ENCODE data around the gene UNC79.

Gene UNC79

GRCh38 chr14:93701562-93701961 is 270.8 kb downstream of the UNC79 start:
- no peak for DNase-seq (ENCODE audit: extremely low spot score, insufficient read length, low read depth)
- FAIRE-seq, result no peak

DNA sequence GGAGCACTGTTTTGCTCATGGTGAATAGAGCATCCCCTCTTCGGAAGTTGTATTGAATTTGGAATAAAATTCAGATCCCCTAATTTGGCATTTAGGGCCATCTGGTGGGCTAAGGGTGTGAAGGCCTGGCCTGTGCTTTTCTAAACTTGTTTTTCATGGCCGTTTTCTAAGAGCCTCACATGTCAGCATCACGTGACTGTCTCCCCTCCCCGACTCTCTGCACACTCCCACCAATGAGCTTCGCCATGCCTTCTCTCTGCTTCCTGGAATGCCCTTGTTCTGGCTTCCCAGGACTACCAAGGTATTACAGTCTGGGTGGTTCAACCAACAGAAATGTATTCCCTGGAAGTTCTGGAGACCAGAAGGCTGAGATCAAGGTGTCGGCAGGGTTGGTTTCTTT is 272.2 kb downstream of the UNC79 start:
- DNase-seq (ENCODE audit: extremely low spot score, insufficient read length, low read depth), result no peak
- no peak for FAIRE-seq

- FAIRE-seq (no peak), DNase-seq (ENCODE audit: extremely low spot score, insufficient read length, low read depth) (no peak)
Measured at GRCh38 chr14:93703941-93704340, 273.2 kb downstream of the UNC79 start.

GRCh38 chr14:93705513-93706156 is 274.9 kb downstream of the UNC79 start:
- FAIRE-seq (no peak), DNase-seq (ENCODE audit: extremely low spot score, insufficient read length, low read depth) (no peak)

DNA sequence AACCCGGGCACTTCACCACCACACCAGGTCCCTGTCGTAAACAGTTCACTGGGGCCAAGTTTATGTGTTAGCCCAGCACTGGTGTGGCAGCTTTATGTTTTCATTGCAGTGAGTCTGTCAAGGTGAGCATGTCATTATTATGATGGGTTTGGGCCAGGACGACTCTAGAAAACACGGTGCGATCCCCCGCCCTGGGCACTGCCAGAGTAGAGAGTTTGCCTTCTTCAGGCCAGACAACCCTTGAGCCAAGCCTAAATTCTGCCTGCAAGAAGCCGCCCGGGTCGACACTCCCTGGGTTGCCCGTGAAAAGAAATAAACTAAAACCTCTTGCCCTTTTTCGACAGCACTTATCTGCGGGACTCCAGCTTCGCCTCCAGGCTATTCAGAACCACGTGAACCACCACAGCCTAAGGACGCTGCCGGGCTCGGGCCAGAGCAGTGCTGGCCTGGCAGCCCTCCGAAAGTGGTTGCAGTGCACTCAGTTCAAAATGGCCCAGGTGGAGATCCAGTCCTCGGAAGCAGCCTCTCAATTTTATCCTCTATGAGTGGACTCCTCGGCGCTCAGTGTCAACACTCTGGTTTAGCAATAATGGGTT is 275.7 kb downstream of the UNC79 start:
- no peak for FAIRE-seq
- DNase-seq (ENCODE audit: extremely low spot score, insufficient read length, low read depth), result no peak

DNA sequence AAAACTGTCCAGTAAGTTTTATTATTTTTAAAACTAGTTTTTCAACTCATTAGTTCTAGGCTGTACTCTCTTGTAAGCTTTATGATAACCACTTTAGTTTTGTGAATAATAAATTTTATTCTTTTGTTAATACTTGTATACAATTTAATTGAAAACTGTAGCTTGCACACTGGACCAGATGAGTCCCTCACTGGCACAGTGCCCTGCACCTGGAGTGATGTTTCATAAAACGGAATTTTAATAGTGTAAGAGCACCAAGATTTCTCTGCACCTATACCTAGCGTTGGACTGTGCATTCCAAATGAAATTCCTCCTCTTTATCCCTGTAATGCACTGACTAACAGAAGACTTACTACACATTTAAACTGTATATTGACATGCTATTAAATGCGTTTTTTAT is 276.7 kb downstream of the UNC79 start:
- no peak for DNase-seq (ENCODE audit: extremely low spot score, insufficient read length, low read depth)
- FAIRE-seq, result no peak

GRCh38 chr14:93708311-93708734 is 277.6 kb downstream of the UNC79 start:
- FAIRE-seq (no peak), DNase-seq (ENCODE audit: extremely low spot score, insufficient read length, low read depth) (no peak)

DNA sequence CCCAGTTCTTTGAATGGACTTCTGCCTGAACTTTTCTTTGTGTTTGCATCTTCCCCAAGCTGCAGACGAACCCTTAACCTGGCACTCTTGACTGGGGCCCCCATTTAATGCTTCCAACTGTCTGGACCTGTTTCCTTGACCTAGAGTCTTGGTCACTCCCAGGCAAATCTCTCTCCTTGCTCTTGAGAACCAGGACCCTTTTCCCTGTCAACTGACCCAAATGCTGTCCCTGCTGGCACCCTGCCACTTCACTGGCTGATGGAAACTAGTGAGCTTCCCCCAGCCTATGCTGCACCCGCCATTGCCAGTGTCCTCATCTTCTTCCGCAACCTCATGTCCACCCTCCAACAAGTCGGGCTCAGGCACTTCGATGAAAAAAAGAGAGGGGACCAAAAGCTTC is 278.1 kb downstream of the UNC79 start:
- no peak for FAIRE-seq
- DNase-seq (ENCODE audit: extremely low spot score, insufficient read length, low read depth), result no peak

DNA sequence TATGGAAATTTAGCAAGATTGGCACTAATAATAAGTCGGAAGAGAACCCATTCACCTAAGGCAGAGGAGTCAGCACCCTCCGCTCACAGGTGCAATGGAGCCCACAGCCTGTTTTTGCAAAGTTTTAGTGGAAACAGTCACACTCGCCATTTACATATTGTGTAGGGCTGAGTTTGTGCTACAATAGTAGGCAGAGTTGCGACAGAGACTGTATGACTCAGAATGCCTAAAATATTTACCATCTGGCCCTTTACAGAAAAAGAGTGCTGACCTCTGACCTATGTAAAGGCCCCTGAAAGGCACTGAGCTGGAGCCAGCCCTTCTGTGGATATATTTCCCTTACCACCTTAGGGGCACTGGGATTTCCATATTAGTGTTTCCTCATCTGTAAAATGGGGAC is 278.5 kb downstream of the UNC79 start:
- DNase-seq (ENCODE audit: extremely low spot score, insufficient read length, low read depth) (no peak), FAIRE-seq (no peak)

DNA sequence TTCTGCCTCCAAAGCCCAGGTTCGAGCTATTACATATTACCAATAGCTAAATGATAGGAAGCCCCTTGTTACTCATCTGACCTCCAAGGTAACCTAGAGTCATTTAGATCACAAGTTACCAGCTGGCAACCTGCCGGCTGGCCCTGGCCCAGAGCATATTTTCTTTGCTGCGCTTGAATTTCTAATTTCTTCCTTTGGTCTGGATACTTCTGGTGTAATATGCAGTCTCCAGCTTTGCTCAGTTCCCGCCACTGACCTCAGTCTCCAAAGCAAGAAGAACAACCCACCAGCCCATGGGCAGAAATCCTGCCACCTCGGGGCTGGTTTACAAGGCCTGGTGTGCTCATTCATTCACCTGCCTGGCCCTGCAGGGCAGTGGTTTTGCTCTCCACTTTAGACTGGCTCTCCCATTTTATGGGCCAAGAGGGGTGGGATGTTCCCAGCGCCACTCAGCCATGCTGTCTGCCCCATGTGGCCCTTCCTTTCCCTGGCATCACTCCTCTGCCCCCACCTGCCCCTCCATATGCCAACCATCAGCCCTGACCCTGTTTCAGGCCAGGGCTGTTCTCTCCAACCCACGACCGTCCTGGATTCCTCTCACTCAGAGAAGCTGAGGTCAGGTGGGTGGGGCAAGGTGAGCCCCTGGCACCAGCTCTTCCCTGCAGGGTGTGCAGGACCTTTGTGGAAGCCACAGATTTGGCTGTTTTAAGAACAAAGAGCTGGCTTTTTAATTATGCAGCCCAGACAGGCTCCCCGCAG is 281.5 kb downstream of the UNC79 start:
- DNase-seq (ENCODE audit: extremely low spot score, insufficient read length, low read depth), result no peak
- FAIRE-seq, result no peak

GRCh38 chr14:93712838-93713724 is 282.3 kb downstream of the UNC79 start:
- DNase-seq (ENCODE audit: extremely low spot score, insufficient read length, low read depth) (no peak), FAIRE-seq (no peak)

- DNase-seq (ENCODE audit: extremely low spot score, insufficient read length, low read depth) (no peak), FAIRE-seq (no peak)
Measured at GRCh38 chr14:93713726-93714405, 283.1 kb downstream of the UNC79 start.

DNA sequence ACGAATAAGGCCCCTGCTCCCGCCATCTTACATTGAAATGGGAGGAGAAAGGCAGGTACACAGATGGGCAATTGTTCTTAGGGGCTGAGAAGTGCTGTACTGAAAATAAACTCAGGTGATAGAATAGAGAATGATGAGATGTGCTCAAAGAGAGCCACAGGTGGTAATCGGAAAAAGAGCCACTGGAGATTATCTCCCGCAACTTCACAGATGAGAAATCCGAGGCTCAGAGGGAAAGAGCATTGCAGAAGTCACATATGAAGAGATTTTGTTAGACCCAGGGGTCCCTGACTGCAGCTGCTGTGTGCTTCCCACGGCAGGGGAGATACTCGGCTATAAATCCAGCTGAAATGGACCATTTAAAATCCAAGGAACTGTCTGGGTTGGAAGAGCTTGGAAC is 283.9 kb downstream of the UNC79 start:
- no peak for FAIRE-seq
- DNase-seq (ENCODE audit: extremely low spot score, insufficient read length, low read depth), result no peak

- DNase-seq (ENCODE audit: extremely low spot score, insufficient read length, low read depth), result no peak
- no peak for FAIRE-seq
Measured at GRCh38 chr14:93715279-93715927, 284.7 kb downstream of the UNC79 start.

- FAIRE-seq (no peak), DNase-seq (ENCODE audit: extremely low spot score, insufficient read length, low read depth) (no peak)
Measured at GRCh38 chr14:93716002-93716745, 285.4 kb downstream of the UNC79 start.

GRCh38 chr14:93716746-93717667 is 286.3 kb downstream of the UNC79 start:
- DNase-seq (ENCODE audit: extremely low spot score, insufficient read length, low read depth) (no peak), FAIRE-seq (no peak)

DNA sequence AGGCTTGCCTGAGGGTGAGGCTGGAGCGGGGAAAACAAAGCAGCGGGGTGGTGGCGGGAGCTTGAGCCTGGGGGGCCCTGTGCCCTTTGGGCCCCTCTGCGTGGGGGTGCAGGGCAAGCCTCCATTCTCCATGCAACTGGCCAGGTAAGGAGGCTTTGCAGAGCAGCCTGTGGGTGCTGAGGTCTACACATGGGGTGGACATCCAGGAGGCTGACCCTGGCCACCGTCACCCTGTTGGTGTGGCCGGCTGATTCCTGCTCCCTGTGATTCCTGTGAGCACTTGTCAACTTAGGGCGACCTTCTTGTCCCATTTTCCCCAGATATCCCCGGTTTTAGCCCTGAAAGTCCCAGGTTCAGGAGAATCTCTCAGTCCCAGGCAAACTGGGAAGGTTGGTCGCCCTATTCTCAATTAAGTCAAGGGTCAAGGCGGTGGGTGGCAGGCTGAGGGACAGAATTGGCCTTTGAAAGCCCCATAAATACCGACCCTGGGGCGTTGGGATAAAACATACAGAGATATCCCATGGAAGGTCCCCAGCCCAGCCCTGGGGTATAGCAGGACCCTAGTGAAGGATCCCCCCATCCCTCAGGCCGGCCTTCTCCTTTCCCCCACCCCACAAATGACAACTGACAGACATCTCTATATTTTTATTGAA is 287.1 kb downstream of the UNC79 start:
- FAIRE-seq (no peak), DNase-seq (ENCODE audit: extremely low spot score, insufficient read length, low read depth) (no peak)

Measured in GM18507 (cell line).